GM12801 (cell line): ENCODE results near the gene COPZ2.

ENCODE experiments used
- TF ChIP-seq, protein P1 (sequence below): IDR thresholded peaks from one replicate; pipeline ENCODE4 v1.5.1; 2011; ENCODE audit warnings: control low read depth; ENCODE audit not compliant: insufficient read length; ENCODE audit errors: extremely low read depth

Gene COPZ2

DNA sequence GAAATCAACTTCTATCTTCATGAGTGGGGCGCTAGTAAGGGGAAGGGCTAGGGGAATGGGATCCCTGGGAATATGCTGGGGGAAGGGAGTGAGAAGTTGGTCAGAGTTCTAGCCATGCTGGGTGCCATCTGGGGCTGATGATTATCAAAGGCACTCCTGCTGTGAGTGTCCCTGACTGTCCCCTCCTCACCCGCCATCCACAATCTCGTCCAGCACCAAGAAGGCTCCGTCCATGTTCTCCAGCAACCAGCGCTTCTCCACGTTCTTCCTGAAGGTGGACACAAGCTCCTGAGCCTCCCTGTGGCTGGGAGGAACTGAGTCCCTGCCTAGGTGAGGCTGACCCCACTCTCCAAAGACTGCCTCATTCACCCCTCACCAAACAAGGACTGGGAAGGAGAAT is 5.6 kb downstream of the COPZ2 start:
- TF ChIP-seq, protein P1, sequence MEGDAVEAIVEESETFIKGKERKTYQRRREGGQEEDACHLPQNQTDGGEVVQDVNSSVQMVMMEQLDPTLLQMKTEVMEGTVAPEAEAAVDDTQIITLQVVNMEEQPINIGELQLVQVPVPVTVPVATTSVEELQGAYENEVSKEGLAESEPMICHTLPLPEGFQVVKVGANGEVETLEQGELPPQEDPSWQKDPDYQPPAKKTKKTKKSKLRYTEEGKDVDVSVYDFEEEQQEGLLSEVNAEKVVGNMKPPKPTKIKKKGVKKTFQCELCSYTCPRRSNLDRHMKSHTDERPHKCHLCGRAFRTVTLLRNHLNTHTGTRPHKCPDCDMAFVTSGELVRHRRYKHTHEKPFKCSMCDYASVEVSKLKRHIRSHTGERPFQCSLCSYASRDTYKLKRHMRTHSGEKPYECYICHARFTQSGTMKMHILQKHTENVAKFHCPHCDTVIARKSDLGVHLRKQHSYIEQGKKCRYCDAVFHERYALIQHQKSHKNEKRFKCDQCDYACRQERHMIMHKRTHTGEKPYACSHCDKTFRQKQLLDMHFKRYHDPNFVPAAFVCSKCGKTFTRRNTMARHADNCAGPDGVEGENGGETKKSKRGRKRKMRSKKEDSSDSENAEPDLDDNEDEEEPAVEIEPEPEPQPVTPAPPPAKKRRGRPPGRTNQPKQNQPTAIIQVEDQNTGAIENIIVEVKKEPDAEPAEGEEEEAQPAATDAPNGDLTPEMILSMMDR = no peak

DNA sequence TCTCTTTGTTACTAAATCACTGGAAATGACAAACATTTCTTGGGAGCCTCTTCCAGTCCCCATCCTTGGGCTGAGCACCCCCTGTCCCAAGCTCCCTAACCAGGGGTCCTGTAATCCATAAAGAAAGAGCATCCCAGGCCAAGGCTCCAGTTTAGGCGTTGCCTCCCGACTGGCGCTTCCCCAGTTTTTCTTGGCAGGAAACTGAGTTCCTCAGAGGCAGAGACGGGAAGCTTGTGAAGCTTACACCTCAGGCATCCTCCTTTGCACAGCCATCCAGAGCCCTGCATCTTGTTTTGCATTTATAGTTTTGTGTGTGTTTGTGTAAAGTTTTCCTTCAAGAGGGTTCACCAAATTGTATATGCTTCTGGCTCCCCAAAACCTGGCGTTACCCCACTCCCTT is 7.1 kb downstream of the COPZ2 start:
- TF ChIP-seq, protein P1 = no peak

- TF ChIP-seq, protein P1 = no peak
Observed at GRCh38 chr17:48028736-48029135, 8.9 kb downstream of the COPZ2 start.

- TF ChIP-seq, protein P1 = no peak
Observed at GRCh38 chr17:48027322-48027981, 10.1 kb downstream of the COPZ2 start.

- TF ChIP-seq, protein P1 = no peak
Observed at GRCh38 chr17:48026502-48027321, 10.9 kb downstream of the COPZ2 start.

- TF ChIP-seq, protein P1 = no peak
Observed at GRCh38 chr17:48025904-48026501, 11.6 kb downstream of the COPZ2 start.
